ENCODE results near the gene TFIP11.

TFIP11 gene

GRCh38 chr22:26540119-26540518, 27.8 kb upstream of the TFIP11 start:
- Histone ChIP-seq H3K27me3 (ENCODE audit: insufficient read depth, low read length) (no peaks in the 10 kb centered on the region), H3K9ac (ENCODE audit: low read length) (no peak overlapping the region), H3K36me3 (ENCODE audit: insufficient read depth, low read length) (peaks cover 55% of the 10 kb centered on the region), H3K9me2 (ENCODE audit: low read depth, low read length) (no peaks in the 10 kb centered on the region), H3K4me1 (ENCODE audit: insufficient read depth, low read length, severe bottlenecking) (peaks cover 58% of the 10 kb centered on the region), H2AFZ (ENCODE audit: low read length) (no peak overlapping the region), H3K79me2 (ENCODE audit: insufficient read depth, low read length) (no peaks in the 10 kb centered on the region), H3K27ac (ENCODE audit: low read depth, low read length, poor library complexity, severe bottlenecking) (peak overlapping the region; percentile 52), H3F3A (ENCODE audit: insufficient read depth, low read length) (peaks cover 15% of the 10 kb centered on the region), H3K4me3 (ENCODE audit: low read depth, low read length, poor library complexity, severe bottlenecking) (no peak overlapping the region), H4K20me1 (ENCODE audit: insufficient read depth, low read length) (no peaks in the 10 kb centered on the region), H3K4me2 (ENCODE audit: low read length) (no peak overlapping the region), H3K9me3 (ENCODE audit: low read length) (no peaks in the 10 kb centered on the region)
- TF ChIP-seq CTCF (IDR thresholded peaks at IDR 0.05; ENCODE audit: low read length) (no peak), EZH2 (IDR thresholded peaks at IDR 0.05; ENCODE audit: borderline replicate concordance, low read length) (no peak)

- no peaks in the 10 kb centered on the region for H3K27me3 ChIP-seq (ENCODE audit: insufficient read depth, low read length)
- peaks cover 62% of the 10 kb centered on the region for H3K36me3 ChIP-seq (ENCODE audit: insufficient read depth, low read length)
- H3K79me2 ChIP-seq (ENCODE audit: insufficient read depth, low read length): no peaks in the 10 kb centered on the region; the same call in 1 of the 2 replicates
- no peaks in the 10 kb centered on the region for H3K9me2 ChIP-seq (ENCODE audit: low read depth, low read length)
- peaks cover 17% of the 10 kb centered on the region for H3F3A ChIP-seq (ENCODE audit: insufficient read depth, low read length)
- H2AFZ ChIP-seq (ENCODE audit: low read length): no peak overlapping the region
- H3K4me3 ChIP-seq (ENCODE audit: low read depth, low read length, poor library complexity, severe bottlenecking): no peak overlapping the region
- no peaks in the 10 kb centered on the region for H3K9me3 ChIP-seq (ENCODE audit: low read length)
- peaks cover 63% of the 10 kb centered on the region for H3K4me1 ChIP-seq (ENCODE audit: insufficient read depth, low read length, severe bottlenecking)
- TF ChIP-seq EZH2 (IDR thresholded peaks at IDR 0.05; ENCODE audit: borderline replicate concordance, low read length) (no peak), CTCF (IDR thresholded peaks at IDR 0.05; ENCODE audit: low read length) (no peak)
- H3K27ac ChIP-seq (ENCODE audit: low read depth, low read length, poor library complexity, severe bottlenecking): peak overlapping the region; percentile 100
- peak overlapping the region; percentile 97 for H3K9ac ChIP-seq (ENCODE audit: low read length)
- H3K4me2 ChIP-seq (ENCODE audit: low read length): peak overlapping the region; percentile 92; the same call in 1 of the 2 replicates
- H4K20me1 ChIP-seq (ENCODE audit: insufficient read depth, low read length): no peaks in the 10 kb centered on the region
Observed at GRCh38 chr22:26536762-26537134, 24.5 kb upstream of the TFIP11 start.

DNA sequence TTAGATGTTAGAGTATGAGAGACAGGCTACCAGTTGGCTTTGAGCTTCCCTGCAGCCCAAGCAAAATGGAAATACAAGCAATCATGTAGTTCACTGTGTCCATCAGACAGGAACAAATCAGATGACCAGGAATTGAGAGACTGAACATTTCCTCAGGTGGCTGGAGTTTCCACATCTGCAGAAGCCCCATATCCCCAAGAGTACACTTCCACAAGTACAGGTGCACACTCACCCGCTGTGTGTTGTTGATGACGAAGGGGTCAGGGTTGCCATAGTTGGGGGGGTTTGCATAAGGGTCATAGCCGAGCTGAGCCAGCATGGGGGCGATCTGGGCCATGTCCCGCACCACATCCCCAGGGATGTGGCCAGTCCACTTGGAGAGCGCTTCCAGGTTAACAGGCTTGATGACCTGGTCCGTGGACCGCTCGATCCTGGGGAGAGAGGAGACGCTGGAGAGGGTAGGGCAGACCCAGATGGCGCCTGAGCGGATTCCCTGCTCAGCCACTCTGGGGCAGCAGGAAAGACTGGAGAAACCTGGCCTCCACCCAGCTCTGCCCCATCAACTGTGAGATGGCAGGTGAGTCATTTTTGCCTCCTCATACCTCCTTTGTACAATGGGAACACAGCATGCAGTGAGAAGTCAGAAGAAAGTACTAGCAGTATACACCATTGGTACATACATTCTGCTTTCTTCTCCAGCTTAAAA, 23.9 kb upstream of the TFIP11 start:
- H3K9ac ChIP-seq (ENCODE audit: low read length): peak overlapping the region; percentile 97
- peaks cover 62% of the 10 kb centered on the region for H3K4me1 ChIP-seq (ENCODE audit: insufficient read depth, low read length, severe bottlenecking)
- no peaks in the 10 kb centered on the region for H3K9me2 ChIP-seq (ENCODE audit: low read depth, low read length)
- peak overlapping the region; percentile 92 for H3K4me2 ChIP-seq (ENCODE audit: low read length)
- H3K27ac ChIP-seq (ENCODE audit: low read depth, low read length, poor library complexity, severe bottlenecking): peak overlapping the region; percentile 100
- H4K20me1 ChIP-seq (ENCODE audit: insufficient read depth, low read length): no peaks in the 10 kb centered on the region
- TF ChIP-seq EZH2 (IDR thresholded peaks at IDR 0.05; ENCODE audit: borderline replicate concordance, low read length) (no peak), CTCF (IDR thresholded peaks at IDR 0.05; ENCODE audit: low read length) (no peak)
- peaks cover 62% of the 10 kb centered on the region for H3K36me3 ChIP-seq (ENCODE audit: insufficient read depth, low read length)
- peaks cover 17% of the 10 kb centered on the region for H3F3A ChIP-seq (ENCODE audit: insufficient read depth, low read length)
- H3K79me2 ChIP-seq (ENCODE audit: insufficient read depth, low read length): no peaks in the 10 kb centered on the region; the same call in 1 of the 2 replicates
- no peaks in the 10 kb centered on the region for H3K27me3 ChIP-seq (ENCODE audit: insufficient read depth, low read length)
- H3K4me3 ChIP-seq (ENCODE audit: low read depth, low read length, poor library complexity, severe bottlenecking): peak overlapping the region; percentile 12
- H2AFZ ChIP-seq (ENCODE audit: low read length): no peak overlapping the region
- H3K9me3 ChIP-seq (ENCODE audit: low read length): no peaks in the 10 kb centered on the region
